Lung (tissue), 12 donors: Measurements from ENCODE around the gene KRTAP10-5. TPM values are rescaled to one million over a fixed set of nuclear protein-coding genes. Genes with fewer than 3 reads are reported as not detected.
"Not testable (repeated sequence)": the region's sequence is repeated elsewhere in the genome, so short reads cannot be mapped to it uniquely, and the experiment has no call there.

Experiments
- ATAC-seq: fragments of 200-7000 bp; cut with Tn5 transposase; one replicate; pipeline ENCODE4 v1.9.1; 2020; ENCODE audit warnings: moderate number of reproducible peaks; ENCODE audit not compliant: insufficient read depth, low FRiP score
- DNase-seq, 3 donors: peaks; one replicate each; pipeline ENCODE4 v3.0.0-alpha.2; 2013 to 2017
- H3K27ac ChIP-seq, 2 donors: one replicate each; pipeline ENCODE4 v1.5.1; 2013; ENCODE audit warnings: mild to moderate bottlenecking in 2 of 2, moderate library complexity in 2 of 2, control low read depth in 1 of 2, inconsistent platforms in 1 of 2, low read depth in 1 of 2, low read length in 1 of 2
- H3K27me3 ChIP-seq, 3 donors: one replicate each; pipeline ENCODE4 v1.5.1; 2013; ENCODE audit warnings: low read length in 2 of 3; ENCODE audit not compliant: control insufficient read depth in 3 of 3, insufficient read depth in 3 of 3
- H3K36me3 ChIP-seq, 4 donors: one replicate each; pipeline ENCODE4 v1.5.1; 2013; ENCODE audit warnings: low read length in 4 of 4, mild to moderate bottlenecking in 1 of 4, moderate library complexity in 1 of 4; ENCODE audit not compliant: control insufficient read depth in 4 of 4, insufficient read depth in 4 of 4
- H3K4me1 ChIP-seq, 5 donors: one replicate each; pipeline ENCODE4 v1.5.1; 2013; ENCODE audit warnings: low read length in 5 of 5, mild to moderate bottlenecking in 2 of 5, moderate library complexity in 1 of 5; ENCODE audit not compliant: control insufficient read depth in 5 of 5, insufficient read depth in 5 of 5
- H3K4me3 ChIP-seq: one replicate; pipeline ENCODE4 v1.5.1; 2013; ENCODE audit warnings: mild to moderate bottlenecking, control low read depth, moderate library complexity
- H3K9ac ChIP-seq, 2 donors: one replicate each; pipeline ENCODE4 v1.5.1; 2013; ENCODE audit warnings: low read length in 2 of 2, control low read depth in 1 of 2; ENCODE audit not compliant: insufficient read depth in 1 of 2
- H3K9me3 ChIP-seq, 4 donors: one replicate each; pipeline ENCODE4 v1.5.1; 2013; ENCODE audit warnings: low read length in 3 of 4, mild to moderate bottlenecking in 1 of 4, moderate library complexity in 1 of 4; ENCODE audit not compliant: control insufficient read depth in 4 of 4, insufficient read depth in 3 of 4
- WGBS, 2 donors: extraction: QIAGEN DNeasy Blood & Tissue Kit; methylation state at CpG; one replicate each; pipeline ENCODE4 v1.1.7; 2013; 5-methylcytosine and 5-hydroxymethylcytosine counted together
- polyA plus RNA-seq, 2 donors: library from polyadenylated mRNA; stranded (reverse); fragments of 200-250 nt; gene quantifications; one replicate each; pipeline ENCODE4 v1.2.1, GENCODE V29; 2013
- total RNA-seq, 2 donors: library from RNA; depleted of rRNA in 1 of 2; stranded (reverse); fragments of >200 nt in 1 of 2; gene quantifications; one replicate each; pipeline ENCODE4 v1.2.1, GENCODE V29; 2014 to 2021
- TF ChIP-seq, protein P1 (sequence below): IDR thresholded peaks from 2 replicates; pipeline ENCODE4 v1.5.1; 2012; ENCODE audit warnings: mild to moderate bottlenecking; ENCODE audit errors: control extremely low read depth, extremely low read depth
- donor health status: control.
- donor health status: control.
- donor health status: Bipolar disorder and iron deficiency.
- donor health status: healthy.
- donor health status: DM: yes; HTN: yes; CAD: no.

Gene KRTAP10-5
- total and polyA plus RNA-seq, 4 donors: not detected

DNA sequence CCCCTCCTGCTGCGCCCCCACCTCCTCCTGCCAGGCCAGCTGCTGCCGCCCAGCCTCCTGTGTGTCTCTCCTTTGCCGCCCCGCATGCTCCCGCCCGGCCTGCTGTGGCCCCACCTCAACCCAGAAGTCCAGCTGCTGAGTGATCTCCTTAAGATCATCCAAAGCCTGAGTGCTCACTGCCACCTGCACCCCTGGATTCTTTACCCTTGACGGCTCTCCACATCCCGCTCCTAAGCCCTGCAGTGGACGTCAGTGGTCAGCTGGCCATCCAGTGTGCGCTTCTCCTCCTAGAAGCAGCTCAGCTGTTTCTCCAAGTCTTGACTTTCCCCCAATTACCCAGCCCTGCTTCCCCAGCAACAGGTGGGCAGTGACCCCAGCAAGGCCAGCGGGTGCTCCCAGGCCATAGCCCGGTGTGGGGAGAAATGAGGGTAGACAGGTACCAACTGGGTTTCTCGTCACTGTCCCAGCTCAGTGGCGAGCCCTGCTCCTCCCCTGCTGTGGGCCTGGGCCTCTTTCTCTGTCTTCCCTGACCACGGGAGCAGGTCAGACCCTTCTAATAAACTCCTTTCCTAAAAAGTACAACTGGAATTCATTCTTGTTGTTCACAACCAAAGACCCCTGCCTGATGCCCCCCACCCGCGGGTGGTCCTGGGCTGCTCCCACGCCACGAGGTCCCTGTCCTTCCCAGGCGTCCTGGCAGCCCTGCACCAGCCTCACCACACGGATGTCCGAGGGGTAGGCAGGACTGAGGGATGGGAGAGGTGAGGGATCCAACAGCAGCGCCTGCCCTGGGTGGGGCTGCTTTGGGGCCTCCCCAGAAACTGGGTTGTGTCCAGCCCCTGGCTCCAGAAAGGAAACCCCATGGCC is 21.4 kb upstream of the KRTAP10-5 start:
- H3K9ac ChIP-seq: no peak overlapping the region
- DNase-seq: no peak
- H3K9me3 ChIP-seq: peaks cover 0 to 3% (median 0%) of the 10 kb centered on the region in 4 donors
- ATAC-seq: no peak
- no peak overlapping the region for H3K4me3 ChIP-seq
- no peak overlapping the region for H3K27ac ChIP-seq
- TF ChIP-seq, protein P1, sequence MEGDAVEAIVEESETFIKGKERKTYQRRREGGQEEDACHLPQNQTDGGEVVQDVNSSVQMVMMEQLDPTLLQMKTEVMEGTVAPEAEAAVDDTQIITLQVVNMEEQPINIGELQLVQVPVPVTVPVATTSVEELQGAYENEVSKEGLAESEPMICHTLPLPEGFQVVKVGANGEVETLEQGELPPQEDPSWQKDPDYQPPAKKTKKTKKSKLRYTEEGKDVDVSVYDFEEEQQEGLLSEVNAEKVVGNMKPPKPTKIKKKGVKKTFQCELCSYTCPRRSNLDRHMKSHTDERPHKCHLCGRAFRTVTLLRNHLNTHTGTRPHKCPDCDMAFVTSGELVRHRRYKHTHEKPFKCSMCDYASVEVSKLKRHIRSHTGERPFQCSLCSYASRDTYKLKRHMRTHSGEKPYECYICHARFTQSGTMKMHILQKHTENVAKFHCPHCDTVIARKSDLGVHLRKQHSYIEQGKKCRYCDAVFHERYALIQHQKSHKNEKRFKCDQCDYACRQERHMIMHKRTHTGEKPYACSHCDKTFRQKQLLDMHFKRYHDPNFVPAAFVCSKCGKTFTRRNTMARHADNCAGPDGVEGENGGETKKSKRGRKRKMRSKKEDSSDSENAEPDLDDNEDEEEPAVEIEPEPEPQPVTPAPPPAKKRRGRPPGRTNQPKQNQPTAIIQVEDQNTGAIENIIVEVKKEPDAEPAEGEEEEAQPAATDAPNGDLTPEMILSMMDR: no peak
- H3K27me3 ChIP-seq: no peaks in the 10 kb centered on the region
- no peaks in the 10 kb centered on the region for H3K4me1 ChIP-seq
- no peaks in the 10 kb centered on the region for H3K36me3 ChIP-seq
- WGBS, 2 donors: 80 to 86% methylated on average over 23 of the region's 23 CpGs

DNA sequence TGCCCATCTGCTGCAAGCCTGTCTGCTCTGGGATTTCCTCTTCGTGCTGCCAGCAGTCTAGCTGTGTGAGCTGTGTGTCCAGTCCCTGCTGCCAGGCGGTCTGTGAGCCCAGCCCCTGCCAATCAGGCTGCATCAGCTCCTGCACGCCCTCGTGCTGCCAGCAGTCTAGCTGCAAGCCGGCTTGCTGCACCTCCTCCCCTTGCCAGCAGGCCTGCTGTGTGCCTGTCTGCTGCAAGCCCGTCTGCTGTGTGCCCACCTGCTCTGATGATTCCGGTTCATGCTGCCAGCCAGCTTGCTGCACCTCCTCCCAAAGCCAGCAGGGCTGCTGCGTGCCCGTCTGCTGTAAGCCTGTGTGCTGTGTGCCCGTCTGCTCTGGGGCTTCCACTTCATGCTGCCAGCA is 20.7 kb upstream of the KRTAP10-5 start:
- H3K27ac ChIP-seq, ATAC-seq, H3K4me1 ChIP-seq, H3K36me3 ChIP-seq, H3K27me3 ChIP-seq, DNase-seq, H3K4me3 ChIP-seq, H3K9me3 ChIP-seq, H3K9ac ChIP-seq: not testable (repeated sequence)
- WGBS, 2 donors: 77 to 80% methylated on average over 10 of the region's 10 CpGs

DNA sequence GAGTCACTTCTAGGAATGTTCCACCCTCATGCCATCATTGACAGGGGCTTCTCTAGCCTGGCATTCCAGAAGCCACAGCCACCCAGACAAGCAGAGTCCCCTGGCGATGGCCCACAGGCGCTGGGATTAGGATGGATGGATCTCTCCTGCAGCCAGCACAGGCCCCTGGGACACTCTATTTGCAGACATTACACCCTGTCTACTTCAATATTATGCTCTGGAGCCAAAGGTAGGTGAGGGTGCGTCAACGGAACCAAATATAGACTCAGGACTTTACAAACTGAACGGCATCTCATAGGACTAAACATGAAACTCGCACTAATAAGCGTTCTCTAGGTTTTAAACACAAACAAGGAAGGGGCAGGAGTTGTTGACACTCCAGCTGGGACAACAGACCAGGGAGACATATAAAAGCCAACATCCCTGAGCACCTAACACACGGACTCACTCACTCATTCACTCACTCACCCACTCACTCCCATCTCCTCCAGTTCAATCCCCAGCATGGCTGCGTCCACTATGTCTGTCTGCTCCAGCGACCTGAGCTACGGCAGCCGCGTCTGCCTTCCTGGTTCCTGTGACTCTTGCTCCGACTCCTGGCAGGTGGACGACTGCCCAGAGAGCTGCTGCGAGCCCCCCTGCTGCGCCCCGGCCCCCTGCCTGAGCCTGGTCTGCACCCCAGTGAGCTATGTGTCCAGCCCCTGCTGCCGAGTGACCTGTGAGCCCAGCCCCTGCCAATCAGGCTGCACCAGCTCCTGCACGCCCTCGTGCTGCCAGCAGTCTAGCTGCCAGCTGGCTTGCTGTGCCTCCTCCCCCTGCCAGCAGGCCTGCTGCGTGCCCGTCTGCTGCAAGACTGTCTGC is 19.9 kb upstream of the KRTAP10-5 start, which contains the start of gene KRTAP10-7:
TSS of gene KRTAP10-7 (plus strand) at position 480 of the 861 bp plus-strand sequence. CDS start at position 505, 25 bp downstream.
- not testable (repeated sequence) for H3K36me3 ChIP-seq, H3K27ac ChIP-seq, H3K4me1 ChIP-seq, H3K9ac ChIP-seq, DNase-seq, H3K9me3 ChIP-seq, H3K4me3 ChIP-seq, ATAC-seq, H3K27me3 ChIP-seq
- 77 to 80% methylated on average over 16 to 23 of the region's 23 CpGs for WGBS, 2 donors

DNA sequence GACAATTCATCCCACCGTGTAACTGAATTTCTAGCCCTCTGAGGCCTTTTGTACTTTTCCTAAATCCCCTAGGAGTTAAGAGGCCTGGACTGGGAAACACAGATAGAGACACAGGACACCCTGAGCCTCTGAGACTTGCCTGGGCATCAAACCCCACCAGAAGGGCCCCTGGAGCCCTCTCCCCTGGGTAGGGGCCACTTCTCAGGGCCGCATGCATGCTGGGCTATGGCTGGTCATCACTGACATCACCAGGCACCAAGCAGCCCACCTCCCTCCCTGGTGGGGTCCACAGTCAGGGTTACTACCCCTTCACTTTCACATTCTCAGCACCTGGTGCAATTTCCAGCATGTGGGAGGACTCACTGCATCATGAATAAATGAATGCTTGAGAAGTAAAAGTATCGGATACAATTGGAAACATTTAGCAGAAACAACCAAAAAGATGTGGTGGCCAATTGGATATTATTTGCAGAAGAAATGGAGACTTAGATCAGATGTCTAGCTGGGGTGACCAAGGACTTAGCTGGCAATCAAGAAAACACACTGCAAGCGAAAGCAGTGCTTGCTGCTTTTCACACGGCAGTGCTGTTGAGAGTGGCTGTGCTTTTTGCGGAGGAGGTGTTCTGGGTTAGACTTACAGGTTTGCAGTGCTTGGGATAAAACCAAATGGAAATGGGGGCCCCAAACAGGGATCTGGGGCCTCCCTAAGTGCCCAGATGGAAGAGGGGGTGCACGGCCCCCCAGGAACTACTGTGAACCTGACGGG is 19.0 kb upstream of the KRTAP10-5 start:
- no peak for ATAC-seq
- Histone ChIP-seq H3K4me1 (no peaks in the 10 kb centered on the region), H3K4me3 (no peak overlapping the region), H3K9ac (no peak overlapping the region), H3K27ac (no peak overlapping the region), H3K27me3 (no peaks in the 10 kb centered on the region), H3K36me3 (no peaks in the 10 kb centered on the region), H3K9me3 (peaks cover 0 to 3% (median 0%) of the 10 kb centered on the region in 4 donors)
- TF ChIP-seq, protein P1: no peak
- DNase-seq: no peak
- 84 to 89% methylated on average over 8 of the region's 8 CpGs for WGBS, 2 donors
